GM12878 (cell line): Measurements from ENCODE around the gene R3HDM2. TPM values are rescaled to one million over a fixed set of nuclear protein-coding genes. Genes with fewer than 3 reads are reported as not detected.
A peak's percentile ranks its signal among the peaks of the same experiment; 100 is the strongest.

Experiments
- ATAC-seq: fragments of 200-7000 bp; cut with Tn5 transposase; 3 replicates; pipeline ENCODE4 v1.9.1; 2020; ENCODE audit warnings: mild to moderate bottlenecking, moderate library complexity
- BruUV-seq: library from RNA; stranded (reverse); fragments of 400-500 nt; replicated peaks from 2 replicates; lab custom pipeline; 2021; lab: Mats Ljungman, UMichigan
- CTCF ChIA-PET: fragments of 300-600 bp; sonication (Branson Sonifier 250); formaldehyde crosslinking; extraction: SDS; loops from one replicate; lab custom pipeline; 2021; ENCODE audit warnings: inconsistent platforms; lab: Yijun Ruan, JAX
- POLR2A ChIA-PET: fragments of 350-600 bp; formaldehyde crosslinking; extraction: SDS; loops from one replicate; lab custom pipeline; 2021; ENCODE audit warnings: inconsistent platforms; lab: Charles Lee
- RAD21 ChIA-PET: fragments of 300-600 bp; sonication (Branson Sonifier 250); formaldehyde crosslinking; loops from one replicate; lab custom pipeline; 2023; ENCODE audit warnings: antibody characterized with exemption; ENCODE audit not compliant: unreplicated experiment; lab: Charles Lee
- SMC1A ChIA-PET: fragments of 300-600 bp; sonication (Branson Sonifier 250); formaldehyde crosslinking; loops from one replicate; lab custom pipeline; 2023; ENCODE audit not compliant: unreplicated experiment, uncharacterized antibody; lab: Charles Lee
- DNase-seq: peaks from one replicate; pipeline ENCODE4 v3.0.0-alpha.2; 2011; ENCODE audit warnings: low read depth, low spot score
- FAIRE-seq: peaks from 3 replicates; lab custom pipeline; 2011; peaks lifted over from hg19 to GRCh38; lab: Jason Lieb, UNC
- H2AFZ ChIP-seq: 2 replicates; pipeline ENCODE4 v1.6.0; 2011; ENCODE audit warnings: low read depth, low read length, control low read depth; ENCODE audit not compliant: control insufficient read depth
- H3K27ac ChIP-seq: 2 replicates; pipeline ENCODE4 v1.5.1; 2011; ENCODE audit warnings: control low read depth; ENCODE audit not compliant: control insufficient read depth, insufficient read depth
- H3K27me3 ChIP-seq, 2 experiments: replicated peaks in 1 of 2; 2 replicates each; pipeline versions ENCODE4 v1.6.0 to v1.6.1; 2011; ENCODE audit warnings: low read length in 1 of 2; ENCODE audit not compliant: control insufficient read depth in 2 of 2, insufficient read depth in 2 of 2
- H3K36me3 ChIP-seq, 2 experiments: 2 replicates each; pipeline ENCODE4 v1.5.1; 2011; ENCODE audit warnings: low read length in 1 of 2; ENCODE audit not compliant: control insufficient read depth in 2 of 2, insufficient read depth in 2 of 2
- H3K4me1 ChIP-seq: 2 replicates; pipeline ENCODE4 v1.6.1; 2011; ENCODE audit warnings: mild to moderate bottlenecking, low read length, moderate library complexity, mixed read lengths; ENCODE audit not compliant: control insufficient read depth, insufficient read depth
- H3K4me2 ChIP-seq: 2 replicates; pipeline ENCODE4 v1.6.0; 2011; ENCODE audit warnings: control low read depth; ENCODE audit not compliant: control insufficient read depth, insufficient read depth
- H3K4me3 ChIP-seq: fragments of 200-600 bp; sonication (generic); 2 replicates; pipeline ENCODE4 v1.5.1; 2016
- H3K79me2 ChIP-seq: 2 replicates; pipeline ENCODE4 v1.6.0; 2011; ENCODE audit warnings: low read length; ENCODE audit not compliant: control insufficient read depth, insufficient read depth
- H3K9ac ChIP-seq: 2 replicates; pipeline ENCODE4 v1.8.0; 2011; ENCODE audit warnings: low read length, control low read depth, mixed read lengths; ENCODE audit not compliant: control insufficient read depth, insufficient read depth
- H3K9me3 ChIP-seq: replicated peaks from 3 replicates; pipeline ENCODE4 v1.5.1; 2011; ENCODE audit warnings: mild to moderate bottlenecking, low read length; ENCODE audit not compliant: control insufficient read depth, insufficient read depth
- H4K20me1 ChIP-seq: 2 replicates; pipeline ENCODE4 v1.6.0; 2011; ENCODE audit not compliant: control insufficient read depth, insufficient read depth
- IKZF1 ChIP-seq: fragments of 450-650 bp; conservative IDR thresholded peaks from 2 replicates; pipeline ENCODE4 v1.6.1; 2017; ENCODE audit warnings: antibody characterized with exemption, mild to moderate bottlenecking
- POLR2A ChIP-seq: IDR thresholded peaks from 2 replicates; pipeline ENCODE4 v1.6.1; 2011; ENCODE audit warnings: low read depth, mild to moderate bottlenecking, low read length
- POU2F2 ChIP-seq: IDR thresholded peaks from 3 replicates; pipeline ENCODE4 v1.6.1; 2011; ENCODE audit warnings: low read depth, mild to moderate bottlenecking, low read length, borderline replicate concordance
- TAF1 ChIP-seq: IDR thresholded peaks from 2 replicates; pipeline ENCODE4 v1.6.1; 2011; ENCODE audit warnings: mild to moderate bottlenecking, low read depth, low read length, borderline replicate concordance
- TCF7 ChIP-seq: IDR thresholded peaks from 2 replicates; pipeline ENCODE4 v1.6.1; 2014; ENCODE audit warnings: antibody characterized with exemption, borderline replicate concordance
- WGBS: methylation state at CpG from one replicate; pipeline ENCODE4 v1.1.6; 2016; ENCODE audit warnings: low lambda C conversion rate; ENCODE audit not compliant: insufficient replicate concordance, insufficient coverage; ENCODE audit errors: missing lambda C conversion rate; 5-methylcytosine and 5-hydroxymethylcytosine counted together
- in situ Hi-C: fragments of 300-500 bp; cut with MboI; formaldehyde crosslinking; loops from 9 replicates; pipeline ENCODE4 v1.14.3; 2018; ENCODE audit warnings: mixed read lengths
- intact Hi-C: fragments of 100-400 bp; cut with micrococcal nuclease; formaldehyde crosslinking; loops from one replicate; pipeline ENCODE4 v1.14.2; 2022; ENCODE audit not compliant: unreplicated experiment
- polyA plus RNA-seq, 11 experiments: library from polyadenylated mRNA; depleted of rRNA in 4 of 11; unstranded in 6 of 11; stranded (reverse) in 5 of 11; fragments of >200 nt; fragmentation: Nextera tagmentation in 4 of 11; fragmentation: Illumina TruSeq in 1 of 11; extraction: Ambion mirVana in 4 of 11; extraction: Trizol in 1 of 11; gene quantifications; 1 replicate in 1 of 11; 2 replicates in 10 of 11; pipeline versions ENCODE4 v1.2.1 to v1.2.3, GENCODE V29; 2011 to 2016; ENCODE audit warnings: inconsistent platforms in 2 of 11, missing spikeins in 2 of 11, low read depth in 1 of 11
- total RNA-seq, 4 experiments: library from RNA; depleted of rRNA in 3 of 4; stranded (reverse); fragments of >200 nt in 3 of 4; fragmentation: Illumina TruSeq in 1 of 4; extraction: Trizol in 1 of 4; gene quantifications; 2 replicates each; pipeline versions ENCODE4 v1.2.1 to v1.2.3, GENCODE V29; 2013 to 2021

The R3HDM2 gene
- total and polyA plus RNA-seq, 10 of the 15 experiments (the other 5 are each of a cell fraction or from before 2014, with no cell fraction given): 4.6 to 26.1 (median 11.2) TPM

GRCh38 chr12:57465747-57466505 lies 35.1 kb upstream of the R3HDM2 start:
- Histone ChIP-seq H3K36me3 (peaks cover 0 to 7% of the 10 kb centered on the region in 2 experiments; a peak in 1 of 4 replicates), H4K20me1 (no peaks in the 10 kb centered on the region), H3K4me1 (peaks cover 24% of the 10 kb centered on the region), H3K4me3 (no peak overlapping the region), H3K79me2 (no peaks in the 10 kb centered on the region), H3K4me2 (no peak overlapping the region), H3K9me3 (no peaks in the 10 kb centered on the region), H3K9ac (no peak overlapping the region), H3K27me3 (0 out of 4 replicates have a peak, but pooled peaks cover 0 to 3% of the 10 kb centered on the region in 2 experiments), H3K27ac (no peak overlapping the region), H2AFZ (no peak overlapping the region)
- in situ Hi-C loops: no loop called here
- 72% methylated on average over 14 of the region's 14 CpGs for WGBS
- CTCF ChIA-PET: interaction anchor here (1.0 to 2.1 kb wide), 6 partner anchors 8 to 221 kb away, joined by 3 to 8 read pairs (median 3); partner anchors contain the start of gene INHBE
- RAD21 ChIA-PET: interaction anchor here (0.5 to 1.0 kb wide), 3 partner anchors 10 to 18 kb away, joined by 3 read pairs; partner anchors contain the start of gene INHBE
- intact Hi-C loops: no loop called here
- POLR2A ChIA-PET: interaction anchor here (0.9 to 1.8 kb wide), 5 partner anchors 9 to 55 kb away, joined by 3 to 8 read pairs (median 4); partner anchors contain the start of genes ARHGAP9 and DDIT3
- FAIRE-seq (no peak), ATAC-seq (no peak), DNase-seq (no peak)
- SMC1A ChIA-PET: interaction anchor here (1.0 to 1.8 kb wide), 2 partner anchors 11 to 176 kb away, joined by 3 to 5 read pairs; no protein-coding TSS in a partner anchor
- BruUV-seq: no TSS peak
- TF ChIP-seq POLR2A (0 out of 2 replicates have a peak, but pooled peaks have one; percentile 33), POU2F2 (no peak)

- SMC1A ChIA-PET: interaction anchor here (1.0 to 1.8 kb wide), 2 partner anchors 12 to 177 kb away, joined by 3 to 5 read pairs; no protein-coding TSS in a partner anchor
- RAD21 ChIA-PET: interaction anchor here (1.0 kb wide), 2 partner anchors 9 to 10 kb away, joined by 3 read pairs; partner anchors contain the start of gene INHBE
- H3K9ac ChIP-seq: no peak overlapping the region
- no peak for DNase-seq
- no peak for TF ChIP-seq IKZF1
- TF ChIP-seq TCF7: no peak
- TF ChIP-seq TAF1: no peak
- ATAC-seq: no peak
- H3K79me2 ChIP-seq: no peaks in the 10 kb centered on the region
- BruUV-seq: no TSS peak
- 0 out of 2 replicates have a peak, but pooled peaks cover 2% of the 10 kb centered on the region for H4K20me1 ChIP-seq
- no peak for FAIRE-seq
- H3K9me3 ChIP-seq: no peaks in the 10 kb centered on the region
- H3K4me1 ChIP-seq: peaks cover 31% of the 10 kb centered on the region
- POLR2A ChIA-PET: interaction anchor here (1.1 to 1.8 kb wide), 4 partner anchors 12 to 75 kb away, joined by 3 to 8 read pairs (median 4); partner anchors contain the start of genes ARHGAP9 and DDIT3
- H3K27ac ChIP-seq: no peak overlapping the region
- H3K4me2 ChIP-seq: no peak overlapping the region
- peaks cover 0 to 7% of the 10 kb centered on the region in 2 experiments; a peak in 1 of 4 replicates for H3K36me3 ChIP-seq
- intact Hi-C loops (no loop called here), in situ Hi-C loops (no loop called here)
- H3K4me3 ChIP-seq: no peak overlapping the region
- H3K27me3 ChIP-seq: 0 out of 4 replicates have a peak, but pooled peaks cover 0 to 4% of the 10 kb centered on the region in 2 experiments
- CTCF ChIA-PET: interaction anchor here (1.0 to 2.1 kb wide), 5 partner anchors 9 to 220 kb away, joined by 3 to 8 read pairs (median 3); partner anchors contain the start of gene INHBE
- 86% methylated on average over 6 of the region's 6 CpGs for WGBS
- H2AFZ ChIP-seq: no peak overlapping the region
Observed at GRCh38 chr12:57465030-57465746, 34.3 kb upstream of the R3HDM2 start.
